Testis (tissue), 3 donors: ENCODE measurements around the gene ACTR1A. TPM values are rescaled to one million over a fixed set of nuclear protein-coding genes. Genes with fewer than 3 reads are reported as not detected.

Experiments
- DNase-seq: peaks from one replicate; pipeline ENCODE4 v3.0.0-alpha.2; 2019
- H3K27ac ChIP-seq, 2 donors: fragments of 200-600 bp; sonication (generic); one replicate each; pipeline ENCODE4 v1.5.1; 2019
- H3K27me3 ChIP-seq: fragments of 200-600 bp; sonication (generic); one replicate; pipeline ENCODE4 v1.5.1; 2019
- H3K36me3 ChIP-seq: fragments of 200-600 bp; sonication (generic); one replicate; pipeline ENCODE4 v1.5.1; 2017; ENCODE audit warnings: low read depth; ENCODE audit errors: missing control alignments
- H3K4me1 ChIP-seq: fragments of 200-600 bp; sonication (generic); one replicate; pipeline ENCODE4 v1.5.1; 2019
- H3K4me3 ChIP-seq, 2 donors: fragments of 200-600 bp; sonication (generic); one replicate each; pipeline ENCODE4 v1.5.1; 2017 to 2019
- H3K9me3 ChIP-seq: fragments of 200-600 bp; sonication (generic); one replicate; pipeline ENCODE4 v1.5.1; 2017
- POLR2A ChIP-seq: fragments of 450-650 bp; IDR thresholded peaks from one replicate; pipeline ENCODE4 v1.6.1; 2017; ENCODE audit warnings: antibody characterized with exemption, mild to moderate bottlenecking, moderate library complexity
- WGBS, 2 donors: methylation state at CpG; one replicate each; pipeline ENCODE4 v1.1.5; 2018; 5-methylcytosine and 5-hydroxymethylcytosine counted together
- intact Hi-C: fragments of 100-400 bp; cut with DNase I; formaldehyde crosslinking; loops from one replicate; pipeline ENCODE4 v1.15.1; 2023; ENCODE audit warnings: low total_unique reads
- polyA plus RNA-seq: library from polyadenylated mRNA; stranded (reverse); fragments of 350-450 nt; fragmentation: Illumina TruSeq; extraction: RNeasy Lipid Tissue Mini Kit (QIAGEN cat#74804); gene quantifications from one replicate; pipeline ENCODE4 v1.2.3, GENCODE V29; 2014; ENCODE audit warnings: low read depth, low replicate concordance; ENCODE audit not compliant: insufficient read depth
- total RNA-seq, 2 donors: library from RNA; depleted of rRNA; stranded (reverse); fragments of >200 nt; gene quantifications; one replicate each; pipeline ENCODE4 v1.2.3, GENCODE V29; 2016
- TF ChIP-seq, protein P1 (sequence below), 3 experiments: fragments of 450-650 bp in 2 of 3; fragments of 200-600 bp in 1 of 3; sonication (generic) in 1 of 3; IDR thresholded peaks; one replicate each; pipeline ENCODE4 v1.5.1; 2016 to 2019; ENCODE audit warnings: antibody characterized with exemption in 3 of 3, mild to moderate bottlenecking in 2 of 3, moderate library complexity in 1 of 3

Gene ACTR1A
- total and polyA plus RNA-seq, 3 donors from 2014 or later: 97.6 to 126 (median 97.7) TPM

DNA sequence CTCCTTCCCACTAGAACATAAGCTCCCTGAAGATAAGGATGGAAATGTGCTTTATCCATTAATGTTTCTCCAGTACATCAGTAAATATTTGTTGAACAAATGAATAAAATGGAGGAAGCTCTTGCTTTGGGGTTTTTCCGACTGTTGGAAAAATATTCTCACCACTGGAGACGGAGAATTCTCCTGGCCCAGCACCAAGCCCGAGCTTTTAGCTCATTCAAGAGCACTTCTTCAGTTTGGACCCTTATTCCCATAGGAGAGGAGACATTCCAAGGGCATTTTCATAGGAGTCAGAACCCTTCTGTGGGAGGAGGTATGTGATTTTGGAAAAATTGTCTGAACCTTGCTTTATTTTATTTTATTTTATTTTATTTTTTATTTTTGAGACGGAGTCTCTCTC lies 22.2 kb upstream of the ACTR1A start:
- H3K4me1 ChIP-seq: no peaks in the 10 kb centered on the region
- H3K27ac ChIP-seq: no peak overlapping the region
- H3K4me3 ChIP-seq: no peak overlapping the region
- 67 to 81% methylated on average over 4 of the region's 4 CpGs for WGBS, 2 donors
- DNase-seq: no peak
- H3K36me3 ChIP-seq: no peaks in the 10 kb centered on the region
- H3K9me3 ChIP-seq: no peaks in the 10 kb centered on the region
- TF ChIP-seq POLR2A: no peak
- TF ChIP-seq, protein P1, sequence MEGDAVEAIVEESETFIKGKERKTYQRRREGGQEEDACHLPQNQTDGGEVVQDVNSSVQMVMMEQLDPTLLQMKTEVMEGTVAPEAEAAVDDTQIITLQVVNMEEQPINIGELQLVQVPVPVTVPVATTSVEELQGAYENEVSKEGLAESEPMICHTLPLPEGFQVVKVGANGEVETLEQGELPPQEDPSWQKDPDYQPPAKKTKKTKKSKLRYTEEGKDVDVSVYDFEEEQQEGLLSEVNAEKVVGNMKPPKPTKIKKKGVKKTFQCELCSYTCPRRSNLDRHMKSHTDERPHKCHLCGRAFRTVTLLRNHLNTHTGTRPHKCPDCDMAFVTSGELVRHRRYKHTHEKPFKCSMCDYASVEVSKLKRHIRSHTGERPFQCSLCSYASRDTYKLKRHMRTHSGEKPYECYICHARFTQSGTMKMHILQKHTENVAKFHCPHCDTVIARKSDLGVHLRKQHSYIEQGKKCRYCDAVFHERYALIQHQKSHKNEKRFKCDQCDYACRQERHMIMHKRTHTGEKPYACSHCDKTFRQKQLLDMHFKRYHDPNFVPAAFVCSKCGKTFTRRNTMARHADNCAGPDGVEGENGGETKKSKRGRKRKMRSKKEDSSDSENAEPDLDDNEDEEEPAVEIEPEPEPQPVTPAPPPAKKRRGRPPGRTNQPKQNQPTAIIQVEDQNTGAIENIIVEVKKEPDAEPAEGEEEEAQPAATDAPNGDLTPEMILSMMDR (IDR thresholded peaks at IDR 0.05): no peak
- intact Hi-C loops: no loop called here
- H3K27me3 ChIP-seq: no peaks in the 10 kb centered on the region

DNA sequence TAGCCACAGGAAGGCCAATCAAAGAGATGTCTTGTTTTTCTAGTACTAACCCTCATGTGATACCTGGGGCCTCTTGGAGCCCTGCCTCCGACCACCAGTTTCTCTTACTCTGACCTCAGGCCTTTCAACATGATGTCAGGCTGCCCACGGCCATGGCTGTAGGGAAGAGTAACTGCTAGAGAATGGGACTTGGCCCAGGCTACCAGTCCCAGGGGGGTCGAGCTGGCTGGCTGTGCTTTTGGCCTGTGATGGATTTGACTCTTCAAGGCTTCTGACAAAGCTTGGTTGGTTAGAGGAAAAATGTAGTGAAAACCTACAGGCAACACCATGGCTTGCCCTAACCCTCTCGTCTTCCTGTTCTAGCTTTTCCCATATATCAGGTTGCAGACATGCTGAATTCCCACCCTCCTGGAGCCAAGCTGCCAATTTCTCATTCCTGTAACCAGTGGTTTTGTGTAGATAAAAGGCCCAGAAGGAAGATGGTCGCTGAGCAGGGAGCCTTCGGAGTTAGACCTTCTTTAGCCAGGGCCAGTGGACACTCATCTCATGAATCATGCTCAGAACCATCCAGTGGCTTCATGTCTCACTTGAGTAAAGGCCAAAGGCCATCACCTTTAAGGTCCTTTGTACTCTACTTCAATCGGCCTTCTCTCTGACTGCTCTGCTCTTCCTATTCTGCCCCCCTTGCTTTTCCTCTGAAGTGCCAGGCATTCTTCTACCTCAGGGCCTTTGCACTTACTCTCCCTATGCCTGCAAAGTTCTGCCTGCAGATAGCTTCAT lies 20.9 kb upstream of the ACTR1A start:
- H3K36me3 ChIP-seq: no peaks in the 10 kb centered on the region
- peaks cover 4% of the 10 kb centered on the region for H3K4me1 ChIP-seq
- H3K27ac ChIP-seq: no peak overlapping the region
- TF ChIP-seq, protein P1 (IDR thresholded peaks at IDR 0.05): no peak
- no peak for TF ChIP-seq POLR2A
- no peaks in the 10 kb centered on the region for H3K27me3 ChIP-seq
- H3K4me3 ChIP-seq: no peak overlapping the region
- no peak for DNase-seq
- intact Hi-C loops: no loop called here
- no peaks in the 10 kb centered on the region for H3K9me3 ChIP-seq
- WGBS, 2 donors: 76 to 82% methylated on average over 7 of the region's 7 CpGs

DNA sequence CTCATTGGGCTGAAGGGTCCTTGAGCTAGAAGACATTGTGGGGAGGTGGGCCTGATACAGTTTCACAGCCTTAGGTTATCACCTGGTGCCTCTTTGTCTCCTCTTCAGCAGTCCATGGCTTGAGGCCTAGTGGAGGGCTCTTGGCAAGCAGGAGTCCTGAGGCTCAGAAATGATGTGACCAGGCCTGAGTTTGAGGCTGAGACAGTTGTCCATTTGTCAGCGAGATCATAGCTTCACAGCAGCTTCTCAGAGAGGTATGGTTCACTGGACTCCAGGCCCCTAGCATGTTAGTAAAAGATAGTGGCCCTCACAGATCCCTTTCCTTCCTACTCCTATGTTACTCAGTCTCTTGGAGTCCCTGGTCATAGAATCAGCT lies 20.4 kb upstream of the ACTR1A start:
- DNase-seq: no peak
- intact Hi-C loops: no loop called here
- Histone ChIP-seq H3K27me3 (no peaks in the 10 kb centered on the region), H3K4me1 (peaks cover 4% of the 10 kb centered on the region), H3K27ac (no peak overlapping the region), H3K9me3 (no peaks in the 10 kb centered on the region), H3K4me3 (no peak overlapping the region), H3K36me3 (no peaks in the 10 kb centered on the region)
- WGBS, 2 donors: 100% methylated on average over 1 of the region's 1 CpG
- TF ChIP-seq POLR2A: no peak
- TF ChIP-seq, protein P1 (IDR thresholded peaks at IDR 0.05): no peak

DNA sequence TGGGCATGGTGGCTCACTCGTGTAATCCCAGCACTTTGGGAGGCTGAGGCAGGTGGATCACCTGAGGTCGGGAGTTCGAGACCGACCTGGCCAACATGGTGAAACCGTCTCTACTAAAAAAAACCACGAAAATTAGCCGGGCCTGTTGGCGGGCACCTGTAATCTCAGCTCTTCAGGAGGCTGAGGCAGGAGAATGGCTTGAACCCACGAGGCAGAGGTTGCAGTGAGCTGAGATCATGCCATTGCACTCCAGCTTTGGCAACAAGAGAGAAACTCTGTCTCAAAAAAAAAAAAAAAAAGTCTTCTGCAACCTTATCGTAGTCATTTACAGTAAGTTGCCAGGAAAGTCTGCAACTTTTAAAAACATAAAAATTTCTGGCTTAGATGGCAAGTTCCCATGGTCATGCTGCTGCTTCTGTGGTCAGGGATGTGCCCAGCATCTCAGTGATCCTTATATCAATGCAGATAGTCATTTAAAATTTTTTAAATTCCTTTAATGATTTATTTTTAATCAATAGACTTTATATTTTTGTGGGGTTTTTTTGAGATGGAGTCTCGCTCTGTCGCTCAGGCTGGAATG lies 16.8 kb upstream of the ACTR1A start:
- Histone ChIP-seq H3K9me3 (no peaks in the 10 kb centered on the region), H3K27me3 (no peaks in the 10 kb centered on the region), H3K4me3 (no peak overlapping the region), H3K36me3 (no peaks in the 10 kb centered on the region), H3K27ac (no peak overlapping the region), H3K4me1 (peaks cover 4% of the 10 kb centered on the region)
- TF ChIP-seq, protein P1 (IDR thresholded peaks at IDR 0.05): no peak
- no peak for TF ChIP-seq POLR2A
- DNase-seq: no peak
- intact Hi-C loops: no loop called here
- WGBS, 2 donors: 84 to 86% methylated on average over 12 of the region's 12 CpGs
